Astrocyte (in vitro differentiated cells and primary cell): ENCODE results near the gene WNT1. TPM values are rescaled to one million over a fixed set of nuclear protein-coding genes. Genes with fewer than 3 reads are reported as not detected.

Source experiments
- DNase-seq: peaks from one replicate; pipeline ENCODE4 v3.0.0-alpha.2; 2010; ENCODE audit warnings: low read depth
- FAIRE-seq: peaks from 2 replicates; lab custom pipeline; 2011; peaks lifted over from hg19 to GRCh38; lab: Jason Lieb, UNC
- H2AFZ ChIP-seq: 2 replicates; pipeline ENCODE4 v1.6.0; 2012; ENCODE audit warnings: low read depth, low read length, inconsistent platforms
- H3K27ac ChIP-seq: 2 replicates; pipeline ENCODE4 v1.5.1; 2011; ENCODE audit warnings: low read depth, low read length, inconsistent platforms
- H3K27me3 ChIP-seq: 2 replicates; pipeline ENCODE4 v1.6.0; 2011; ENCODE audit warnings: low read length, inconsistent platforms; ENCODE audit not compliant: insufficient read depth
- H3K36me3 ChIP-seq: 2 replicates; pipeline ENCODE4 v1.5.1; 2011; ENCODE audit warnings: low read length, inconsistent platforms; ENCODE audit not compliant: insufficient read depth
- H3K4me1 ChIP-seq: 2 replicates; pipeline ENCODE4 v1.5.1; 2011; ENCODE audit warnings: low read length, inconsistent platforms; ENCODE audit not compliant: insufficient read depth
- H3K4me2 ChIP-seq: 2 replicates; pipeline ENCODE4 v1.6.0; 2012; ENCODE audit warnings: low read length, inconsistent platforms
- H3K4me3 ChIP-seq: 2 replicates; pipeline ENCODE4 v1.5.1; 2011; ENCODE audit warnings: low read depth, mild to moderate bottlenecking, low read length, inconsistent platforms; ENCODE audit not compliant: insufficient read depth
- H3K79me2 ChIP-seq: 2 replicates; pipeline ENCODE4 v1.6.0; 2012; ENCODE audit warnings: mild to moderate bottlenecking, low read length, inconsistent platforms; ENCODE audit not compliant: insufficient read depth
- H3K9ac ChIP-seq: 2 replicates; pipeline ENCODE4 v1.6.0; 2012; ENCODE audit warnings: mild to moderate bottlenecking, low read length, inconsistent platforms
- H3K9me3 ChIP-seq: 2 replicates; pipeline ENCODE4 v1.5.1; 2012; ENCODE audit warnings: low read depth, mild to moderate bottlenecking, low read length, inconsistent platforms; ENCODE audit not compliant: insufficient read depth
- H4K20me1 ChIP-seq: 2 replicates; pipeline ENCODE4 v1.6.0; 2012; ENCODE audit warnings: low read length, inconsistent platforms; ENCODE audit not compliant: insufficient read depth
- H3K27ac Mint-ChIP-seq: one replicate; pipeline ENCODE4 v1.8.0; 2021; ENCODE audit warnings: mild to moderate bottlenecking, mixed read lengths; ENCODE audit not compliant: unreplicated experiment
- H3K27me3 Mint-ChIP-seq: one replicate; pipeline ENCODE4 v1.8.0; 2021; ENCODE audit warnings: low read depth, mixed read lengths; ENCODE audit not compliant: unreplicated experiment
- H3K36me3 Mint-ChIP-seq: one replicate; pipeline ENCODE4 v1.8.0; 2021; ENCODE audit warnings: low read depth, mixed read lengths; ENCODE audit not compliant: unreplicated experiment
- H3K4me1 Mint-ChIP-seq: one replicate; pipeline ENCODE4 v1.8.0; 2021; ENCODE audit warnings: low read depth, mixed read lengths; ENCODE audit not compliant: unreplicated experiment
- H3K4me3 Mint-ChIP-seq: one replicate; pipeline ENCODE4 v1.8.0; 2021; ENCODE audit warnings: mild to moderate bottlenecking, moderate library complexity, mixed read lengths; ENCODE audit not compliant: unreplicated experiment
- H3K9me3 Mint-ChIP-seq: one replicate; pipeline ENCODE4 v1.8.0; 2021; ENCODE audit warnings: mild to moderate bottlenecking, mixed read lengths; ENCODE audit not compliant: unreplicated experiment
- EZH2 ChIP-seq: IDR thresholded peaks from 2 replicates; pipeline ENCODE4 v1.6.1; 2012; ENCODE audit warnings: mild to moderate bottlenecking, low read length, inconsistent platforms; ENCODE audit not compliant: insufficient read depth
- total RNA-seq: library from RNA; stranded (reverse); gene quantifications from 2 replicates; pipeline ENCODE4 v1.2.1, GENCODE V29; 2021
- TF ChIP-seq, protein P1 (sequence below): IDR thresholded peaks from 2 replicates; pipeline ENCODE4 v1.5.1; 2011; ENCODE audit warnings: low read depth, mild to moderate bottlenecking, inconsistent platforms, low read length, moderate library complexity; ENCODE audit not compliant: insufficient read depth

Gene WNT1
- total RNA-seq, 1 donor from 2014 or later, result not detected

- Mint-ChIP-seq H3K9me3 (no peaks in the 10 kb centered on the region), H3K4me1 (peaks cover 16% of the 10 kb centered on the region), H3K4me3 (peak overlapping the region; percentile 64), H3K36me3 (no peaks in the 10 kb centered on the region), H3K27me3 (peaks cover 43% of the 10 kb centered on the region), H3K27ac (no peak overlapping the region)
- Histone ChIP-seq H3K36me3 (no peaks in the 10 kb centered on the region), H3K4me1 (peaks cover 40% of the 10 kb centered on the region), H3K27ac (no peak overlapping the region), H3K9me3 (no peaks in the 10 kb centered on the region), H3K79me2 (no peaks in the 10 kb centered on the region), H3K4me3 (no peak overlapping the region), H3K27me3 (peaks cover 37% of the 10 kb centered on the region), H2AFZ (no peak overlapping the region), H3K4me2 (peak overlapping the region; percentile 79), H3K9ac (no peak overlapping the region), H4K20me1 (peaks cover 11% of the 10 kb centered on the region)
- peak; percentile 52 for FAIRE-seq
- no peak for TF ChIP-seq EZH2
- TF ChIP-seq, protein P1, sequence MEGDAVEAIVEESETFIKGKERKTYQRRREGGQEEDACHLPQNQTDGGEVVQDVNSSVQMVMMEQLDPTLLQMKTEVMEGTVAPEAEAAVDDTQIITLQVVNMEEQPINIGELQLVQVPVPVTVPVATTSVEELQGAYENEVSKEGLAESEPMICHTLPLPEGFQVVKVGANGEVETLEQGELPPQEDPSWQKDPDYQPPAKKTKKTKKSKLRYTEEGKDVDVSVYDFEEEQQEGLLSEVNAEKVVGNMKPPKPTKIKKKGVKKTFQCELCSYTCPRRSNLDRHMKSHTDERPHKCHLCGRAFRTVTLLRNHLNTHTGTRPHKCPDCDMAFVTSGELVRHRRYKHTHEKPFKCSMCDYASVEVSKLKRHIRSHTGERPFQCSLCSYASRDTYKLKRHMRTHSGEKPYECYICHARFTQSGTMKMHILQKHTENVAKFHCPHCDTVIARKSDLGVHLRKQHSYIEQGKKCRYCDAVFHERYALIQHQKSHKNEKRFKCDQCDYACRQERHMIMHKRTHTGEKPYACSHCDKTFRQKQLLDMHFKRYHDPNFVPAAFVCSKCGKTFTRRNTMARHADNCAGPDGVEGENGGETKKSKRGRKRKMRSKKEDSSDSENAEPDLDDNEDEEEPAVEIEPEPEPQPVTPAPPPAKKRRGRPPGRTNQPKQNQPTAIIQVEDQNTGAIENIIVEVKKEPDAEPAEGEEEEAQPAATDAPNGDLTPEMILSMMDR, result peak; percentile 67
- DNase-seq, result peak; percentile 48
Observed at GRCh38 chr12:48995086-48995879, 17.2 kb downstream of the WNT1 start.

DNA sequence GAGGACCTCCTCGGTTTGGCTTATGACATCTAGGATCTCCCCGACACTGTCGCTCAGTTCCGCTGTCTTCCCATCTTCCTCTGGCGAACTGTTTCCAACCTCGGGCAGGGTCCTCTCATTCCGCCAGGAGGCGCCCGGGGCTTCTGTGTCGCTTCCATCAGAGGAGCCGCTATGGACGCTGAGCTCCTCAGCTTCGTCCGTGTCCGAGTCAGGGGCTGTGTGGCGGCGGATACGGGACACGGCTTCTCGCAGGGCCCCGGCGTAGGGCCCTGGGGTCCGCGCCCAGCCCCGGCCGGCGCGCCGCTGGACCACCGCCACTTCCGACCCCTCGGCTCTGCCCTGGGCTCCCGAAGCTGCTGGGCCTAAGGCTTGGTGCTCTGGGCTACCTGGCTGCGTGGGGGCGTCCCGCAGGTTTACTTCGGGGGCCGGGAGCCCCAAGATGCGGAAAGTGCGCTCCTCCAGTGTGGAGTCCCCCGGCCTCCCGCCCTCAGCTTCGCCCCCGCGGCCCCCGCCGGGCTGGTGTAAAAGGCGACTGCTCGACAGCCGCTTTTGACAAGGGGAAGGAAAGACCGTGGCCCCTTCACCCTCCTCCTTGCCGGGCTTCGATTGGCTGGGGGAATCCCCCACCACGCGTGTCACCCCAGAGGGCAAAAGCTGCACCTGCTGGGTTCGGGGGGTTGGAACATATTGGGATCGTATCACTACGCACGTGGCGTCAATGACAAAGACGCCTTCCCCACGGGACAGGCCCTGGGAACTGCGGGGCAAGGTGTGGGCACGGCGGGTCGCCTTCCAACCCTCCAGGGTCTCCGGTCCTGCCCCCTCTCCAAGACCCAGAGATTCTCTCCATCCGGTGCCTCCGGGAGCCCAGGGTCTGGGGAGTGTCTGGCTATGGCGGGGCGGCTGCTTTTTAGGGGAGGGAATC lies 18.9 kb downstream of the WNT1 start:
- Histone ChIP-seq H3K9me3 (no peaks in the 10 kb centered on the region), H3K36me3 (peaks cover 5% of the 10 kb centered on the region), H3K27me3 (peaks cover 29% of the 10 kb centered on the region), H3K4me3 (peak overlapping the region; percentile 38), H3K79me2 (no peaks in the 10 kb centered on the region), H2AFZ (peak overlapping the region; percentile 62), H3K27ac (no peak overlapping the region), H3K4me2 (peak overlapping the region; percentile 82), H3K4me1 (peaks cover 44% of the 10 kb centered on the region), H4K20me1 (peaks cover 22% of the 10 kb centered on the region), H3K9ac (peak overlapping the region; percentile 49)
- Mint-ChIP-seq H3K9me3 (peaks cover 1% of the 10 kb centered on the region), H3K4me1 (peaks cover 10% of the 10 kb centered on the region), H3K4me3 (no peak overlapping the region), H3K27ac (no peak overlapping the region), H3K36me3 (peaks cover 6% of the 10 kb centered on the region), H3K27me3 (peaks cover 36% of the 10 kb centered on the region)
- DNase-seq (peak; percentile 37), FAIRE-seq (no peak)
- TF ChIP-seq, protein P1, result peak; percentile 51
- peak; percentile 90 for TF ChIP-seq EZH2
